Measurements from ENCODE around the gene MRC2. TPM values are rescaled to one million over a fixed set of nuclear protein-coding genes. Genes with fewer than 3 reads are reported as not detected.
A peak's percentile ranks its signal among the peaks of the same experiment; 100 is the strongest.

MRC2 gene
- total RNA-seq, 1 donor from 2014 or later = 34.0 TPM

DNA sequence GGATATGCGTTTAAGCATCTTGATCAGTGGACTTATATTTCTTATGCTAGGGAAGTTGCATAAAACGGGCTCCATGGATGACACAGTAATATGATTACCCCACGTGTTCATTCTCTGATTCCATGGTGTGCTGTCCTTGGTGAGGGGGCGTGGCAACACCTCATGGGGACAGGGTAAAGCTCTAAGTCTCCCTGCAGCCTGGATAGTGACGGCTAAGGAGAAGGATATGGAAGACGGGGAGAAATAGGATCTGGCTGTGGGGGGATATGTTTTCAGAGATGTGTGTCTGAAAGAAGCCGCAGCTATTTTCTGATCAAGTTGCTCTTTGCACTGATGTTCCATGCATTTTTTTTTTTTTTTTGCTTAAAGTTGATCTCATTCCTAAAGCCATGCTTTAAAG lies 96.4 kb downstream of the MRC2 start:
- no peak for ATAC-seq

DNA sequence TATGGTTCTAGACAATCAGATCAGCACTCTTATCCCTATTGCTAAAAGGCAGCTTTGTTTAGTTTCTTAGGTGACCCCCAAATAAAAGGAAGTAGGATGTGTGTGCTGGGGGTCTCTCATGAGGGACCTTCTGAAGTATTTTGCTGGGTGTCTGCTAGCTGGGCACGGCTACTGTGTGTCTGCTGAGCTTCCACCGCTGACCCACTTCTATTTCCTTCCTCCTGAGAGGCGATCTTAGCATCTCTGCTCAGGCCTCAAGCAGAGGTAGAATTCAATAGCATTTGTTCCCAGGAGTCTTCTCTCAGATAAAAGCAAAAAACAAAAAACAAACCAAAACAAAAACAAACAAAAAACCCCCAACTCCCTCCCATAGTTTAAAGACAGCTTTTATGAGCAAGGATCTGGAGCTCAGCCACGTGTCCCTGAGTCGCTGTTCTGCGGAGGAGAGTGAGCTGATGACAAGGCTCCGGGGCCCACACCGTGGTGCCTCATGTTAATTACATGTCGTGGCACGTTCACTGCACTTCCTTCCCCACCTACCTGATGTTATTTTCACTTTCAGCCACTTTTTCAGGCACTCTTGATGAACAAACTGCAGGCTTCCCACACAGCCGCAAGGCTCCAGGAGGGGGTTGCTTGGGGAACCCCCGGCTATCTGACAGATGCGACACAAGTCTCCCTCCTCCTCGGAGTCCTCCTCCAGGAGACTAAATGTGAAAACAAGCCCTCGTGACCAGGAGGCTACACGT lies 97.1 kb downstream of the MRC2 start:
- peak; percentile 92 for ATAC-seq

DNA sequence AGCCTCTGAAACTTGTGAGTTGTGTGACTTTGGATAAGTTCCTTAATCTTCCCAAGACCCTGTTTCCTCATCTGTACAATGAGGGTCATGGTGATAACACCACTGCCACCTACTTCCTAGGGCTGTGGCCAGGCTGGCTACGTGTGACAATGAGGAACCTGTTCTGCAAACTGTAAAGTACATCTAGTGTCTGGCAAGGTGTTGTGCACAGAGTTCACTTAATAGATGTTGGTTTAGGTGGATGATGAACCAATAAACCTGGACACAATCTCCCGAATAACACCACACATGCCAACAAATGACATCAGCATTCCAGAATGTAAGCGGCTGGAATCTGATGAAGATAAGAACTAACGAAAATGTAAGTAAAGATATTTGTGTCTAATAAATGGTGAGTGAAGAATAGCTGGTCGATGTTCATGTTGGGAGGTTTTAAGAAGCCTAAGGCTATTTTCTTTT lies 98.3 kb downstream of the MRC2 start:
- peak; percentile 33 for ATAC-seq

DNA sequence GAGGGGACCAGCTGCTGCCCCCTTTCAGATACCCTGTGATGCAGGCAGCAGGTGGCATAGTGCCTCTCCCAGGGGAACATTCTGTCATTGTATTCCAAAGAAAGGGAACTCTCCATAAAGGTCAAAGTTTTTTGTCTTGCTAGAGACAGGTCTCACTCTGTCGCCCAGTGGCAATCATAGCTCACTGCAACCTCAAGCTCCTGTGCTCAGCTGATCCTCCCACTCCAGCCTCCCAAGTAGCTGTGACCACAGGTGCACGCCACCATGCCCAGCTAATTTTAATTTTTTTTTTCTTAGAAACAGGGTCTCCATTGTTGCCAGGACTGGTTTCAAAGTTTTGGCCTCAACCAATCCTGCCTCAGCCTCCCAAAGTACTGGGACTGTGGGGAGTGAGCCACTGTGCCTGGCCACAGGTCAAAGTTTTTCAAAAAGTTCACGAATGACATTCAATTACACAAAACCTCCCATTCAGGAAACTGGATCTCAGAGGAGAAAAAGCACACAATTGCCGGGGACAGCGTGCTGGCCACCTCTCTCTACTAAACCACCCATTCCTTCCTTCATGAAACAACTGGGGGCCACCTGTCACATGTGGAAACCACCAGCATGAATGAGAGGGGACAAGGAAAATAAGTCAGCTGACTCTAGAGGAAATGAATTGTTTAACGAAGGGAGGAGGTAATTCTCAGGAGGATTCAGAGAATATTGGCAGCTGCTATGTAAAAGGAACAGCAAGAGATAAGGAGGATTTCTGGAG lies 100.6 kb downstream of the MRC2 start:
- no peak for ATAC-seq

DNA sequence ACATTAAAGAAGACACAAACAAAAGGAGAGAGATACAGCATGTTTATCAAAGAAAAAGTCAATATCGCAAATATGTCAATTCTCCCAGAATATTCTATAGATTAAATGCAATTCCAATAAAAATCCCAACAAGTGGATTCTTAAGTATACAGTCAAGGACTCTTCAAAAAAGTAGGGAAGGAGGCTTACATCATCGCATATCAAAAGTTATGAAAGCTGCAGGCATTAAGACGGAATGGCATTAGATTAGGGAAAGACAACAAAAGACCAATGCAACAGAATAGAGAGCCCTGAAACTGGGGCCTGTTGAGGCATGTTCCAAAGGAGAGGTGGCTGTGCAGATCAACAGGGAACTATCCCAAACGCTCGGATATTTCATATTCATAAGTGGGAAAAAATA lies 104.7 kb downstream of the MRC2 start:
- peak; percentile 65 for ATAC-seq

DNA sequence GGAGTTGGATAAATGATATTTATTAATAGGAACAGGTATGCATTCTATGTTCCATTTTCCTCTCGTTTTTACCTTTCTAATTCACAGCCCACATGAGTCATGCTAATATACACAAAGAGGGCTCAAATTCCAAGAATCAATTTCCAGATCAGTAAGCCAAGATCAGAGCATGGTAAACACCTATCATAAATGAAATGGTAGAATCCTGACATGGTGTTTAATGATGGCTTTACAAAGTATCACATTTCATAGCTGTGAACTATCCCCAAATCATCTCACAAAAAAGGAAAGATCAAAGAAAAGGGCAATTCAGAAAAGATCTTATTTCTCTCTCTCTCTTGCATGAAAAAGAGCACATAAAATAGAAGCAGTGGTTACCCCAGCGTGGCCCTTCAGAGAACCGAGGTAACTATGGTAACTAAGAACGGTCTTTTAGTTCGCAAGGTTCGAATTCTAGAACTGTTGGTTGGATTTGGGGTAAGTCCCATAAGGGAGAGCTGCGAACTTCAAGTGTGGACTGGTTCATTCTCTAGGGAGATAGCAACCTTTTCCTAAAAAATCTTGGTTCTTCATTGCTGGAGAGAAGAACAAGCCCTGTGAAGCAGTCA lies 107.7 kb downstream of the MRC2 start:
- no peak for ATAC-seq

DNA sequence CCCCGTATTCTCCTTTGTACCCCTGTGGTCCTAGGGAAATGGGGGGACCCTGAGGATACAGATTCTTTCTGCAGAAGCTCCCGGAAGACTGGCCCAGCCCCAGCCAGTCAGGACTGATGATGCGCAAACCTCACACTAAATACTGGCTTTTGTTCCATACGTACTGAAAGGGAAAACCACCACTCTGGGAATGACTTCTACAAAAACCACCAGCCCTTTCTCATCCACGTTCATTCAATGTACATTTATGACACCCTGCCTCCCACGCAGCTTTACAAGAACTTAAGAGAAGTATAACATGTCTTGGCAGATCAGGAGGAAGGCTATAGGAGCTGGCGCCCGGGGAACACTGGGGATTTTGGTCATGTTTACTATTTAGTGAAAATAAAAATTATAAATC lies 110.0 kb downstream of the MRC2 start:
- peak; percentile 31 for ATAC-seq

DNA sequence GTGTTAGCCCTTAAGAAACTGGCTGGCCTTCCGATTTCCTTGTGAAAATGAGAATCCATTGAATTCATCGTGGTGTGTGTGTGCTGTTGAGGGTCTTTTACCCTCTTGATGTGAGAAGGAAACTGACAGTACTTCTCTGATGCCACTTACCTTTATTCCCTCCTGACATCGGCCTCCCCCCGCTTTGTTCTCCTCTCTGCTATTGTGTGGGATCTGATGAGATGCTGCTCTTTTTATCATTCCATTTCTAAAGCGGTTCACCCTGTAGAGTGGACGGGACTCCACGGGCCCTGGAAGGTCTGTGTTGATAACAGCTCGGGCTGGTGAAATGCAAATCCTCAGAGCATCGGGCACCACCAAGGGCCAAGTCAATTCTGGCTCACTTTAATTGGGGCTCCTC lies 110.8 kb downstream of the MRC2 start:
- ATAC-seq = no peak

DNA sequence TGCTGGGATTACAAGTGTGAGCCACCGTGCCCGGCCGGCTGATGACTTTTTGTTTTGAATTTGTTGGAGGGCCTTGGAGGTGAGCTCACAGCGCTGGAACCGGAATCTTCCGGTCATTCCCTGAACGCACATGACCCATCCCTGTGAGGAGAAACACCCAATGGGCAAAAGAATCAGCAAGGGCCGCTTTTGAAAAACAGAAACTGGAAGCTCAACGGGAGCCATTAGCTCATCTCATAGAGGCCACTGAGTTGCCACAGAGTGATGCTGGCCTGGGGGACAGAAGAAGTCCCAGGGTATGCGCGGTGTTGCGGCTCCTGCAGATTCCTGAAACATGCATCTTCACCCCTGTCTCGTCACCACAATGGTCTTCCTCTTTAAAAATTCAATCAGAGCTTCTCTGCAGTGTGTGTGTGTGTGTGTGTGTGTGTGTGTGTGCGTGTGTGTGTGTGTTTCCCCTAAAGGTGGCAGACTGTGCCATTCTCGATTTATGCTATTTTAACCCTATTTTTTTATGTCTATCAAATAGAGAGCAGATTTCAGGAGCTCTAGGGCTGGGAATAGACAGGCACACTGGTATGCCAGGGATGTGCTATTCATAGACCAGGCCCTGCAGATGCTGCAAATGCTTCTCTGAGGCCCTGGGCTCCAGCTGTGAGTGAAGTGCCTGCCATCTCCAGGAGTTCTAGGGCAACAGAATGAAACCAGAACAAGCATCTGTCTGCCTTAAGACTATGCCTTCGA lies 112.3 kb downstream of the MRC2 start:
- no peak for ATAC-seq

DNA sequence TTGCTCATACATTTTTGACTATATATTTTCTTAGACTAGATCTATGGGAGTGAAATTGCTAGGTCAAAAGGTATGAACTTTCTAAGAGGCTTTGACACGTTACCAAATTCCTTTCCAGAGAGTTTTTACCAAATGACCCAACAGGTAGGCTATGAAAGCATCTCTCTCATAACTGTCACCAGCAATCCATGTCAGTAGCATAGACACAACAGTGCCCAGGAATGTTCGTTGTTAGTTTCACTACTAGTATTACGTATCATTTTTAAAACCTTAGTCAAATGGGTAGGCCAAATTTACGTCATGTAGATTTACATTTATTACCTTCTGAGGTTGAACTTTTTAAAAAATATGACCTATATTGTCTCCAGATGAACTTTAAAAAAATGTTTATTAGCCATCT lies 113.8 kb downstream of the MRC2 start:
- ATAC-seq = no peak

Other genes starting within 250 kb of the MRC2 start
- gene EFCAB3, start 247.1 kb upstream of the MRC2 start, total RNA-seq = not detected
- 15.7 TPM for gene METTL2A, start 203.8 kb upstream of the MRC2 start, total RNA-seq
- gene TLK2, start 148.8 kb upstream of the MRC2 start, total RNA-seq = 29.0 TPM
- gene MARCHF10, start 180.6 kb downstream of the MRC2 start, total RNA-seq = not detected